ENCODE results near the gene AATK. TPM values are rescaled to one million over a fixed set of nuclear protein-coding genes. Genes with fewer than 3 reads are reported as not detected.

Gene AATK
- total and polyA plus RNA-seq, 10 of the 15 experiments (the other 5 are each of a cell fraction or from before 2014, with no cell fraction given), result 0.04 TPM; not detected in 9

DNA sequence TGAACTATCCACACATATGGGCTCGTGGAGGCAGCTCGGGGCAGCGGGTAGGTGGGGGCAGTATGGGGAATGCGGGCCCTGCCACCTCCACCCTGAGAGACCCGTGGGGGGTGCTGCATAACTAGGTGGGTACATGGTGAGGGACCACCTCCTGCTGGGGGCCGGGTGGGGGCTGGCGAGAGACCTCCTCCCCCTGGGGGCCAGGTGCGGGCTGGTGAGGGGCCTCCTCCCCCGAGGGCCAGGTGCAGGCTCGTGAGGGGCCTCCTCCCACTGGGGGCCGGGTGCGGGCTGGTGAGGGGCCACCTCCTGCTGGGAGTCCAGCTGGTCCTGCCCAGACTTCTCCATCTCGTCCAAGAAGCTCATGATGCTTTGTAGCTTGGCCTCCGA, 31.4 kb upstream of the AATK start:
- intact Hi-C loops (cut with micrococcal nuclease; ENCODE audit: unreplicated experiment), result no loop called here
- ATAC-seq (no peak), DNase-seq (ENCODE audit: low read depth, low spot score) (no peak), FAIRE-seq (no peak)
- no TSS peak for BruUV-seq (replicated peaks)
- Histone ChIP-seq H3K27me3 (replicated peaks in 1 of 2; ENCODE audit: control insufficient read depth in 2 of 2, insufficient read depth in 2 of 2, low read length in 1 of 2) (no peaks in the 10 kb centered on the region), H3K9me3 (replicated peaks; ENCODE audit: control insufficient read depth, insufficient read depth, low read length) (no peaks in the 10 kb centered on the region), H3K4me3 (no peak overlapping the region), H4K20me1 (ENCODE audit: control insufficient read depth, insufficient read depth) (no peaks in the 10 kb centered on the region), H3K79me2 (ENCODE audit: control insufficient read depth, insufficient read depth, low read length) (no peaks in the 10 kb centered on the region), H3K4me1 (ENCODE audit: control insufficient read depth, insufficient read depth, low read length) (peaks cover 3% of the 10 kb centered on the region; the same call in 1 of the 2 replicates), H3K36me3 (ENCODE audit: control insufficient read depth in 2 of 2, insufficient read depth in 2 of 2, low read length in 1 of 2) (peaks cover 4 to 7% of the 10 kb centered on the region in 2 experiments; a peak in 2 of 4 replicates), H3K9ac (ENCODE audit: control insufficient read depth, insufficient read depth, low read length) (no peak overlapping the region), H2AFZ (ENCODE audit: control insufficient read depth, low read depth, low read length) (no peak overlapping the region), H3K4me2 (ENCODE audit: control insufficient read depth, insufficient read depth) (no peak overlapping the region), H3K27ac (ENCODE audit: control insufficient read depth, insufficient read depth) (no peak overlapping the region)
- ChIA-PET SMC1A (ENCODE audit: uncharacterized antibody, unreplicated experiment) (interaction anchor here (0.6 to 1.2 kb wide), 2 partner anchors 25 to 683 kb away, joined by 3 to 4 read pairs; partner anchors contain the start of gene CEP131), POLR2A (no interaction called here), CTCF (no interaction called here), RAD21 (ENCODE audit: unreplicated experiment) (no interaction called here)
- 78% methylated on average over 9 of the region's 14 CpGs for WGBS (ENCODE audit: insufficient coverage, insufficient replicate concordance, low lambda C conversion rate, missing lambda C conversion rate)
- in situ Hi-C loops (cut with MboI), result no loop called here
- TF ChIP-seq FOXM1 (IDR thresholded peaks at IDR 0.05; ENCODE audit: low read depth, low read length), result no peak
- no peak for TF ChIP-seq NR2C2 (IDR thresholded peaks at IDR 0.05; ENCODE audit: borderline replicate concordance, control insufficient read depth, insufficient read length, low read depth)
- no peak for TF ChIP-seq WRNIP1 (IDR thresholded peaks at IDR 0.05; ENCODE audit: borderline replicate concordance, low read depth, low read length)
- TF ChIP-seq SRF (IDR thresholded peaks at IDR 0.05; ENCODE audit: low read depth in 2 of 2, low read length in 2 of 2), result no peak
- TF ChIP-seq, protein P1, sequence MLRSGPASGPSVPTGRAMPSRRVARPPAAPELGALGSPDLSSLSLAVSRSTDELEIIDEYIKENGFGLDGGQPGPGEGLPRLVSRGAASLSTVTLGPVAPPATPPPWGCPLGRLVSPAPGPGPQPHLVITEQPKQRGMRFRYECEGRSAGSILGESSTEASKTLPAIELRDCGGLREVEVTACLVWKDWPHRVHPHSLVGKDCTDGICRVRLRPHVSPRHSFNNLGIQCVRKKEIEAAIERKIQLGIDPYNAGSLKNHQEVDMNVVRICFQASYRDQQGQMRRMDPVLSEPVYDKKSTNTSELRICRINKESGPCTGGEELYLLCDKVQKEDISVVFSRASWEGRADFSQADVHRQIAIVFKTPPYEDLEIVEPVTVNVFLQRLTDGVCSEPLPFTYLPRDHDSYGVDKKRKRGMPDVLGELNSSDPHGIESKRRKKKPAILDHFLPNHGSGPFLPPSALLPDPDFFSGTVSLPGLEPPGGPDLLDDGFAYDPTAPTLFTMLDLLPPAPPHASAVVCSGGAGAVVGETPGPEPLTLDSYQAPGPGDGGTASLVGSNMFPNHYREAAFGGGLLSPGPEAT (IDR thresholded peaks at IDR 0.05; ENCODE audit: low read depth), result no peak
- TF ChIP-seq, protein P2, sequence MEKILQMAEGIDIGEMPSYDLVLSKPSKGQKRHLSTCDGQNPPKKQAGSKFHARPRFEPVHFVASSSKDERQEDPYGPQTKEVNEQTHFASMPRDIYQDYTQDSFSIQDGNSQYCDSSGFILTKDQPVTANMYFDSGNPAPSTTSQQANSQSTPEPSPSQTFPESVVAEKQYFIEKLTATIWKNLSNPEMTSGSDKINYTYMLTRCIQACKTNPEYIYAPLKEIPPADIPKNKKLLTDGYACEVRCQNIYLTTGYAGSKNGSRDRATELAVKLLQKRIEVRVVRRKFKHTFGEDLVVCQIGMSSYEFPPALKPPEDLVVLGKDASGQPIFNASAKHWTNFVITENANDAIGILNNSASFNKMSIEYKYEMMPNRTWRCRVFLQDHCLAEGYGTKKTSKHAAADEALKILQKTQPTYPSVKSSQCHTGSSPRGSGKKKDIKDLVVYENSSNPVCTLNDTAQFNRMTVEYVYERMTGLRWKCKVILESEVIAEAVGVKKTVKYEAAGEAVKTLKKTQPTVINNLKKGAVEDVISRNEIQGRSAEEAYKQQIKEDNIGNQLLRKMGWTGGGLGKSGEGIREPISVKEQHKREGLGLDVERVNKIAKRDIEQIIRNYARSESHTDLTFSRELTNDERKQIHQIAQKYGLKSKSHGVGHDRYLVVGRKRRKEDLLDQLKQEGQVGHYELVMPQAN (conservative IDR thresholded peaks at IDR 0.05), result no peak
- TF ChIP-seq ZBED1 (IDR thresholded peaks at IDR 0.05; ENCODE audit: borderline replicate concordance), result no peak
- no peak for TF ChIP-seq MEF2B (IDR thresholded peaks at IDR 0.05; ENCODE audit: partially characterized antibody, poor library complexity, severe bottlenecking)
- TF ChIP-seq BMI1 (IDR thresholded peaks at IDR 0.05; ENCODE audit: borderline replicate concordance), result no peak
- TF ChIP-seq PAX8 (IDR thresholded peaks at IDR 0.05), result no peak
- no peak for TF ChIP-seq MEF2A (IDR thresholded peaks at IDR 0.05; ENCODE audit: insufficient read depth, low read depth, low read length)
- TF ChIP-seq BRCA1 (IDR thresholded peaks at IDR 0.05; ENCODE audit: low read depth, low read length), result no peak
- no peak for TF ChIP-seq LARP7 (IDR thresholded peaks at IDR 0.05)
- TF ChIP-seq ATF7 (IDR thresholded peaks at IDR 0.05; ENCODE audit: low read depth), result no peak
- no peak for TF ChIP-seq RAD21 (IDR thresholded peaks at IDR 0.05; ENCODE audit: insufficient read depth, low read depth, low read length)
- no peak for TF ChIP-seq ZNF217 (IDR thresholded peaks at IDR 0.05)
- TF ChIP-seq, protein P3, sequence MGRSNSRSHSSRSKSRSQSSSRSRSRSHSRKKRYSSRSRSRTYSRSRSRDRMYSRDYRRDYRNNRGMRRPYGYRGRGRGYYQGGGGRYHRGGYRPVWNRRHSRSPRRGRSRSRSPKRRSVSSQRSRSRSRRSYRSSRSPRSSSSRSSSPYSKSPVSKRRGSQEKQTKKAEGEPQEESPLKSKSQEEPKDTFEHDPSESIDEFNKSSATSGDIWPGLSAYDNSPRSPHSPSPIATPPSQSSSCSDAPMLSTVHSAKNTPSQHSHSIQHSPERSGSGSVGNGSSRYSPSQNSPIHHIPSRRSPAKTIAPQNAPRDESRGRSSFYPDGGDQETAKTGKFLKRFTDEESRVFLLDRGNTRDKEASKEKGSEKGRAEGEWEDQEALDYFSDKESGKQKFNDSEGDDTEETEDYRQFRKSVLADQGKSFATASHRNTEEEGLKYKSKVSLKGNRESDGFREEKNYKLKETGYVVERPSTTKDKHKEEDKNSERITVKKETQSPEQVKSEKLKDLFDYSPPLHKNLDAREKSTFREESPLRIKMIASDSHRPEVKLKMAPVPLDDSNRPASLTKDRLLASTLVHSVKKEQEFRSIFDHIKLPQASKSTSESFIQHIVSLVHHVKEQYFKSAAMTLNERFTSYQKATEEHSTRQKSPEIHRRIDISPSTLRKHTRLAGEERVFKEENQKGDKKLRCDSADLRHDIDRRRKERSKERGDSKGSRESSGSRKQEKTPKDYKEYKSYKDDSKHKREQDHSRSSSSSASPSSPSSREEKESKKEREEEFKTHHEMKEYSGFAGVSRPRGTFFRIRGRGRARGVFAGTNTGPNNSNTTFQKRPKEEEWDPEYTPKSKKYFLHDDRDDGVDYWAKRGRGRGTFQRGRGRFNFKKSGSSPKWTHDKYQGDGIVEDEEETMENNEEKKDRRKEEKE (IDR thresholded peaks at IDR 0.05), result no peak
- TF ChIP-seq CEBPB (IDR thresholded peaks at IDR 0.05; ENCODE audit: borderline replicate concordance in 1 of 2, low read depth in 2 of 2, low read length in 2 of 2), result no peak
- no peak for TF ChIP-seq SIN3A (IDR thresholded peaks at IDR 0.05; ENCODE audit: low read depth, low read length)

Data from GM12878 (cell line).